ENCODE data around the gene FAM13C. TPM values are rescaled to one million over a fixed set of nuclear protein-coding genes. Genes with fewer than 3 reads are reported as not detected.

FAM13C gene
- total RNA-seq, 1 donor from 2014 or later = 10.1 TPM

DNA sequence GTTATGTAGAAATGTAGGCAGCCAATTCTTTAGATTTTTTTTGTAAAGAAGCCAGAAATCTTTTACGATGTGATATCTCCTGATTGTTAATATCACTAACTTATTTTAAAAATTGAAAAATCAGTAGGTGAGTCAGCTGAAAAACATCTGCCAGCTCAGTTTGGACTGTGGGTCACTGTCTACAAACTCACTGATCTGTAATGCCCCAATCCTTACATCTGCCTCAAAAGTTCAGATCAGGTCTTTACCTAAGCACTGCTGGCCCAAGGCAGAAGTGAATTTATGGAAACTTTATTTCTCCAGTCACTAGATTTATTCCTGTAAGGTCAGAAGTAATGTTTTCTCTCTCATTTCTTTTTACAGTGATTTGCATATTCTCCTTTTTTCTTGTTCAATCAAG lies 31.0 kb upstream of the FAM13C start:
- Mint-ChIP-seq H3K36me3 (no peaks in the 10 kb centered on the region), H3K4me1 (ENCODE audit: unreplicated experiment) (peaks cover under 1% of the 10 kb centered on the region), H3K27me3 (no peaks in the 10 kb centered on the region), H3K4me3 (no peak overlapping the region), H3K9me3 (no peaks in the 10 kb centered on the region), H3K27ac (no peak overlapping the region)
- TF ChIP-seq, protein P1, sequence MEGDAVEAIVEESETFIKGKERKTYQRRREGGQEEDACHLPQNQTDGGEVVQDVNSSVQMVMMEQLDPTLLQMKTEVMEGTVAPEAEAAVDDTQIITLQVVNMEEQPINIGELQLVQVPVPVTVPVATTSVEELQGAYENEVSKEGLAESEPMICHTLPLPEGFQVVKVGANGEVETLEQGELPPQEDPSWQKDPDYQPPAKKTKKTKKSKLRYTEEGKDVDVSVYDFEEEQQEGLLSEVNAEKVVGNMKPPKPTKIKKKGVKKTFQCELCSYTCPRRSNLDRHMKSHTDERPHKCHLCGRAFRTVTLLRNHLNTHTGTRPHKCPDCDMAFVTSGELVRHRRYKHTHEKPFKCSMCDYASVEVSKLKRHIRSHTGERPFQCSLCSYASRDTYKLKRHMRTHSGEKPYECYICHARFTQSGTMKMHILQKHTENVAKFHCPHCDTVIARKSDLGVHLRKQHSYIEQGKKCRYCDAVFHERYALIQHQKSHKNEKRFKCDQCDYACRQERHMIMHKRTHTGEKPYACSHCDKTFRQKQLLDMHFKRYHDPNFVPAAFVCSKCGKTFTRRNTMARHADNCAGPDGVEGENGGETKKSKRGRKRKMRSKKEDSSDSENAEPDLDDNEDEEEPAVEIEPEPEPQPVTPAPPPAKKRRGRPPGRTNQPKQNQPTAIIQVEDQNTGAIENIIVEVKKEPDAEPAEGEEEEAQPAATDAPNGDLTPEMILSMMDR (conservative IDR thresholded peaks at IDR 0.05) = no peak
- DNase-seq (ENCODE audit: extremely low spot score, unreplicated experiment) = no peak

DNA sequence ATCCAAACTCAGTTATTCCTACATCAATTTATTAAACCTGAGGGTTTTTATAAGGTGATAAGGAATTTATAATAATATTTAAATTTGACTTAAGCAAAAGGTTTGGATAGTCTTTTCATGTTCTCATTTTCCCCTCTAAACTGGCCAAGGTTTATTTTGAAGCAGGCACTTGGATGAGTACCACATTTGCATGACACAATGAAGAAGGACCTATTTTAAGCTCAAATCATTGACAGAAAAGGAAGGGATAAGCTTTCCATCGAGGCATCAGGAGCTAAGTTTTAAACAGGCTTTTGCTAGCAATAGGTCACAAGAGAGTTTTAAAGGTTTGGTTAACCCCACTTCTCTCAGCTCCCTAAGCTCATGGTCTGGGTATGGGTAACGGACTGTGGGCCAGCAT lies 28.7 kb upstream of the FAM13C start:
- Mint-ChIP-seq H3K4me1 (ENCODE audit: unreplicated experiment) (peaks cover 14% of the 10 kb centered on the region), H3K4me3 (no peak overlapping the region), H3K36me3 (no peaks in the 10 kb centered on the region), H3K27ac (no peak overlapping the region), H3K27me3 (no peaks in the 10 kb centered on the region), H3K9me3 (no peaks in the 10 kb centered on the region)
- no peak for DNase-seq (ENCODE audit: extremely low spot score, unreplicated experiment)
- TF ChIP-seq, protein P1 (conservative IDR thresholded peaks at IDR 0.05) = no peak

DNA sequence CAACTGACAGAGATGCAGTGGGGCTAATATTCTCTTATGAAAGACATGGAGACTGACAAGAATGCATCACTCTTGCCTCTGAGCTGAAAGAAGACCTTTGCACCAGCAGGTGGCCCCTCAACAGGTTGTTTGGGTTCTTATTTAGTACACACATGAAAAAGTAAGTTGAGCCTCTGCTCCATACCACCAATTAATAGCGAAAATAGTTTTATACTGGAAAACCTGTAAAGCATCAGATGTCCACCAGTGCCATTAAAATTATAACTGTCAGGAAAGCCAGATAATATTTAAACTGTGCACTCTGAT lies 26.3 kb upstream of the FAM13C start:
- no peaks in the 10 kb centered on the region for H3K36me3 Mint-ChIP-seq
- DNase-seq (ENCODE audit: extremely low spot score, unreplicated experiment) = no peak
- H3K4me3 Mint-ChIP-seq = no peak overlapping the region
- no peaks in the 10 kb centered on the region for H3K9me3 Mint-ChIP-seq
- H3K27ac Mint-ChIP-seq = no peak overlapping the region
- TF ChIP-seq, protein P1 (conservative IDR thresholded peaks at IDR 0.05) = no peak
- H3K4me1 Mint-ChIP-seq (ENCODE audit: unreplicated experiment) = peaks cover 19% of the 10 kb centered on the region
- H3K27me3 Mint-ChIP-seq = no peaks in the 10 kb centered on the region

DNA sequence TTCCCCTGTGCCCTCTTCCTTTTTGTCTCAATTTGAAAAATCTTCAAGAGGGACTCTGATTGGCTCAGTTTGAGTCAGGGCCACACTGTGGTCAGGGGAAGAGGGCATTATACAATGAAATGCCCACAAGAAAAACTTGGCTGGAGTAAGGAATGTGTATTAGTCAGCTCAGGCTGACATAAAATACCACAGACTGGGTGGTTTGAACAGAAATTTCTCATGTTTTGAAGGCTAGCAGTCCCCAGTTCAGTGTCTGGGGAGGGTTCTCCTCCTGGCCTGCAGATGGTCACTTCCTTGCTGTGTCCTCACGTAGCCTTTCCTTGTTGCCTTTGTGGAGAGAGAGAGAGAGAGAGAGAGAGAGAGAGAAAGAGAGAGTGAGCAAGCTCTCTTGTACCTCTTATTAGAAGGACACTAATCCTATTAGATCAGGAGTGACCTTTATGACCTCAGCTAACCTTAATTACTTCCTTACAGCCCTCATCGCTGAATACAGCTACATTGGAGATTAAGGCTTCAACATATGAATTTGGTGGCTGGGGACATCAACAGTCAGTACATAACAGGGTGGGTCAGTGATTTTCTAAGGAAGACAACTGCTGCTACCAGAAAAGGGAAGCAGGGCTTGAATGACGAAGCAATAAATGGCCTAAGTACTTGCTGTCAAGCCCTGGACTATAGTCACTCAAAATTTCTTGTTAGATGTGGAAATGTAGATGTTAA lies 25.8 kb upstream of the FAM13C start:
- Mint-ChIP-seq H3K36me3 (no peaks in the 10 kb centered on the region), H3K4me3 (no peak overlapping the region), H3K27ac (no peak overlapping the region), H3K27me3 (no peaks in the 10 kb centered on the region), H3K4me1 (ENCODE audit: unreplicated experiment) (peaks cover 22% of the 10 kb centered on the region), H3K9me3 (no peaks in the 10 kb centered on the region)
- TF ChIP-seq, protein P1 (conservative IDR thresholded peaks at IDR 0.05) = no peak
- no peak for DNase-seq (ENCODE audit: extremely low spot score, unreplicated experiment)

DNA sequence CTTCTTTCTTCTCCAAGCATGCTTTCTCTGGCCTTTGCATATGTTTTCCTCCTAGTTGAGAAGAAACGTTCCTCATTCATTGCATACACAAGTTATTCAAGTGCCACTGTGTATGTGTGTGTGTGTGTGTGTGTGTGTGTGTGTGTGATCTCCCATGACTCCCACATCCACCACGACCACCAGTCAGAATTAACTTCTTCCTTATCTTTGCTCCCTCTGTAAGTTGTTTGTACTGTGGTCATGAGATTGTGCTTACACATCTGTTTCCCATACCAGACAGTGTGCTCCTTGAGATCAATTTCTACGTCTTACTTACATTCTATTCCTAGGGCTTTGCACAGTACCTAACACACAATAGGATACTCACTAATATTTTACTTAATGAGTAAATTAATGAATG lies 22.4 kb upstream of the FAM13C start:
- peaks cover 4% of the 10 kb centered on the region for H3K9me3 Mint-ChIP-seq
- no peaks in the 10 kb centered on the region for H3K27me3 Mint-ChIP-seq
- no peak for DNase-seq (ENCODE audit: extremely low spot score, unreplicated experiment)
- no peak overlapping the region for H3K4me3 Mint-ChIP-seq
- H3K27ac Mint-ChIP-seq = no peak overlapping the region
- H3K4me1 Mint-ChIP-seq (ENCODE audit: unreplicated experiment) = peaks cover 27% of the 10 kb centered on the region
- H3K36me3 Mint-ChIP-seq = no peaks in the 10 kb centered on the region
- TF ChIP-seq, protein P1 (conservative IDR thresholded peaks at IDR 0.05) = no peak

DNA sequence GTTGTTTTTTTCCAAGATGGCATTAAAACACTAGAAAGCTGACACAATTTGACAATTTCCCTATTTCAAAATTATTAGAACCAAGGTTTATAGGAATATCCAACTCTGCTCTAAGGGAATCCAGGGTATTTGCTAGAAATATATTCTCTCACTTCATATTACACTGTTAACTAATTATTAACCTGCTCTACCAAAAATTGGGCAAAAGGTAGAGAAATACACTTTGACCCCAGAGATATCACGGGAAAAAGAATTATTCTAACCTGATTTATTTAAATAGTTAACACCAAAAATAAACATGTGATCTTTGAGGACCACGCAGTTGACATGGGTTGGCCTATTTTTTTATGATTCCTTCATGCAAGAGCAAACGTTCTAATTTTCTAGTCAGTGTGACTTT lies 21.6 kb upstream of the FAM13C start:
- Mint-ChIP-seq H3K27ac (no peak overlapping the region), H3K36me3 (no peaks in the 10 kb centered on the region), H3K4me1 (ENCODE audit: unreplicated experiment) (peaks cover 27% of the 10 kb centered on the region), H3K27me3 (no peaks in the 10 kb centered on the region), H3K4me3 (no peak overlapping the region), H3K9me3 (peaks cover 4% of the 10 kb centered on the region)
- DNase-seq (ENCODE audit: extremely low spot score, unreplicated experiment) = no peak
- TF ChIP-seq, protein P1 (conservative IDR thresholded peaks at IDR 0.05) = no peak

Measured in type B pancreatic cell (in vitro differentiated cells).